Breast epithelium (tissue), 3 donors: ENCODE data around the gene C22orf15.

Experiments
- POLR2A ChIP-seq: fragments of 450-650 bp; IDR thresholded peaks from one replicate; pipeline ENCODE4 v1.6.1; 2016; ENCODE audit warnings: antibody characterized with exemption, mild to moderate bottlenecking, moderate library complexity
- POLR2AphosphoS5 ChIP-seq, 3 donors: sonication (generic); formaldehyde crosslinking; IDR thresholded peaks; one replicate each; pipeline ENCODE4 v1.6.1; 2017; ENCODE audit warnings: antibody characterized with exemption in 3 of 3
- TF ChIP-seq, protein P1 (sequence below), 3 donors: fragments of 450-650 bp; IDR thresholded peaks; one replicate each; pipeline ENCODE4 v1.5.1; 2016 to 2017; ENCODE audit warnings: antibody characterized with exemption in 3 of 3, mild to moderate bottlenecking in 3 of 3, moderate library complexity in 3 of 3

DNA sequence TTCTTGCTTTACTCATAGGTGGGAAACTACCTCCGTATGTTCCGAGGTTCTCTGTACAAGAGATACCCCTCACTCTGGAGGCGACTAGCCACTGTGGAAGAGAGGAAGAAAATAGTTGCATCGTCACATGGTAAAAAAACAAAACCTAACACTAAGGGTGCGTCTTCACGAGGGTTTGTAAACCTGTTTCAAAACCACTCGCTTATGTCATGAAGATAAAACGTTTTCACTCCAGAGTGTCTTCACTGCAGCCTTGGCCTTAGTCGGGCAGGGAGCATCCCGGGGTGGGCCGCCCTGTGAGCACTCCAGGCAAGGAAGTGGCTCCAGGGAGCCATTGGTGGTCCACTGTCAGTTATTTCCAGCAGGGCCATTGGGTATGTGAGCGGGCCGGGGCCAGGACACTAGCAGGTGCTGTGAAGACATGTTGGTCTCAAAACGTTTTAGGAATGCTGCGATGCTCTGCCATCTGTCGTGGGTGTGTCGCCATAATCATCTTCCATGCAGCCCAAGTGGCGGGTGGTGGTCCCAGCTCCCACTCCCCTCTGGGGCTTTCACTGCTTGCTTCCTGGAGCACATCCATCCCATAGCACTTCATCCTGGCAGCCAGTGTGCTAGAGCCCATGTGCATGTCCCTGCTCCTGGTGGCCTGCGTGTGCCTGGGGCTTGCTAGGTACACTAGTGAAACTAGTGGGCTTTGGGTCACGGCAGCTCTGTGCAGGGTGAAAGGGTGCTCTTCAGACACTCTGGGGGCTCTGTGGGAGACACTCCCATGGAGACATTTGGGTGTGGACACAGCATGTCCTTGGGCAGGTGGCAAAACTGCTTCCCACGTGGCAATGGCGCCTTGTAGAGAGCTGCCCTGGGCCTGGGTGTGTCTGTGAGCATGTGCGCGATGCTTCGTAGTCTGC, 29.2 kb downstream of the C22orf15 start:
- TF ChIP-seq, protein P1, sequence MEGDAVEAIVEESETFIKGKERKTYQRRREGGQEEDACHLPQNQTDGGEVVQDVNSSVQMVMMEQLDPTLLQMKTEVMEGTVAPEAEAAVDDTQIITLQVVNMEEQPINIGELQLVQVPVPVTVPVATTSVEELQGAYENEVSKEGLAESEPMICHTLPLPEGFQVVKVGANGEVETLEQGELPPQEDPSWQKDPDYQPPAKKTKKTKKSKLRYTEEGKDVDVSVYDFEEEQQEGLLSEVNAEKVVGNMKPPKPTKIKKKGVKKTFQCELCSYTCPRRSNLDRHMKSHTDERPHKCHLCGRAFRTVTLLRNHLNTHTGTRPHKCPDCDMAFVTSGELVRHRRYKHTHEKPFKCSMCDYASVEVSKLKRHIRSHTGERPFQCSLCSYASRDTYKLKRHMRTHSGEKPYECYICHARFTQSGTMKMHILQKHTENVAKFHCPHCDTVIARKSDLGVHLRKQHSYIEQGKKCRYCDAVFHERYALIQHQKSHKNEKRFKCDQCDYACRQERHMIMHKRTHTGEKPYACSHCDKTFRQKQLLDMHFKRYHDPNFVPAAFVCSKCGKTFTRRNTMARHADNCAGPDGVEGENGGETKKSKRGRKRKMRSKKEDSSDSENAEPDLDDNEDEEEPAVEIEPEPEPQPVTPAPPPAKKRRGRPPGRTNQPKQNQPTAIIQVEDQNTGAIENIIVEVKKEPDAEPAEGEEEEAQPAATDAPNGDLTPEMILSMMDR (IDR thresholded peaks at IDR 0.05): no peak
- TF ChIP-seq POLR2A (no peak), POLR2AphosphoS5 (IDR thresholded peaks at IDR 0.05) (no peak)
